Stimulated activated CD4-positive, alpha-beta T cell treated with anti-CD3 and anti-CD28 coated beads, TNF-alpha, amount 100 ng/mL, for 1 hour (primary cell): ENCODE data around the gene LSM7.
"Not testable (repeated sequence)": the region's sequence is repeated elsewhere in the genome, so short reads cannot be mapped to it uniquely, and the experiment has no call there.

ENCODE experiments used
- DNase-seq, 3 donors: peaks; one replicate each; pipeline ENCODE4 v3.0.0-alpha.2; 2020; ENCODE audit warnings: low read depth in 3 of 3, low spot score in 1 of 3

LSM7 gene

DNA sequence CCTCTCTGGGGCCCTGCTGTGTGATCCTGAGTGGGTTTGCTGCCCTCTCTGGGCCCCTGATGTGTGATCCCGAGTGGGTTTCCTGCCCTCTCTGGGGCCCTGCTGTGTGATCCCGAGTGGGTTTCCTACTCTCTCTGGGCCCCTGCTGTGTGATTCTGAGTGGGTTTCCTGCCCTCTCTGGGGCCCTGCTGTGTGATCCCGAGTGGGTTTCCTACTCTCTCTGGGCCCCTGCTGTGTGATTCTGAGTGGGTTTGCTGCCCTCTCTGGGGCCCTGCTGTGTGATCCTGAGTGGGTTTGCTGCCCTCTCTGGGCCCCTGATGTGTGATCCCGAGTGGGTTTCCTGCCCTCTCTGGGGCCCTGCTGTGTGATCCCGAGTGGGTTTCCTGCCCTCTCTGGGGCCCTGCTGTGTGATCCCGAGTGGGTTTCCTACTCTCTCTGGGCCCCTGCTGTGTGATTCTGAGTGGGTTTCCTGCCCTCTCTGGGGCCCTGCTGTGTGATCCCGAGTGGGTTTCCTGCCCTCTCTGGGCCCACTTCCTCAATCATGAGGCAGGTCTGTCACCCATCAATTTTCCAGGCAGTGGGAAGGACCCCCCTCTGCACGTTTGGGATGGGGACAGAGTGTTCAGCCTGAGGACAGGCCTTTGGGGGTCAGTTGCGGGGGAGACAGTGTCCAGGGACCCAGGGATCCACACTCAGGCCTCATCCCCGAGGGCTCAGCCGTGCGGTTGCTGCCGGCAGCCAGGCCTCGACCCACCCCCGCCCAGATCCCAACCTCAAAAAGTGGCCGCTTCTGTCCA, 46.9 kb downstream of the LSM7 start:
- DNase-seq = not testable (repeated sequence)

DNA sequence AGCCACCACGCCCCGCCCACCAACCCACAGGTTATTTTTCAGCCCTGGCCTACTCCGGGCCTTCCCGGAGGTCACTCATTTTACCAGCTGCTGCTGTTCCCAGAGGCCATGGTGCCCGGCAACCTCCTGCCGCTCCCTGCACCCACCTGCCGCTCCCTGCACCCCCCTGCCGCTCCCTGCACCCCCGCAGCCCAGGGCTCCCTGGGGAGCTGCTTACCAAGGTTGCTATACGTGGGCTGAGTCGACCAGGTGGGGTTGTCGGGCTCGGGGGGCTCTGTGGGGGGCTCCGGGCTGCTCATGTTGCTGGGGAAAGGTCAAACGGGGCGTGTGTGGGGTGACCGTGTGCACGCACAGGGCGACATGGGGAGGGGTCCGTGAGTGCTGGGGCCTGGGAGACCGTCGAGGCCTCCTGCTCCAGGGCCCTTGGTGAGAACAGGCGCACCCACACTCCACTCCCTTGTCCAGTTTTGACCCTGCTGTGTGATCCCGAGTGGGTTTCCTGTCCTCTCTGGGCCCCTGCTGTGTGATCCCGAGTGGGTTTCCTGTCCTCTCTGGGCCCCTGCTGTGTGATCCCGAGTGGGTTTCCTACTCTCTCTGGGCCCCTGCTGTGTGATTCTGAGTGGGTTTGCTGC, 47.6 kb downstream of the LSM7 start:
- DNase-seq = no peak

GRCh38 chr19:2278459-2279158, 49.8 kb downstream of the LSM7 start:
- DNase-seq = no peak

DNA sequence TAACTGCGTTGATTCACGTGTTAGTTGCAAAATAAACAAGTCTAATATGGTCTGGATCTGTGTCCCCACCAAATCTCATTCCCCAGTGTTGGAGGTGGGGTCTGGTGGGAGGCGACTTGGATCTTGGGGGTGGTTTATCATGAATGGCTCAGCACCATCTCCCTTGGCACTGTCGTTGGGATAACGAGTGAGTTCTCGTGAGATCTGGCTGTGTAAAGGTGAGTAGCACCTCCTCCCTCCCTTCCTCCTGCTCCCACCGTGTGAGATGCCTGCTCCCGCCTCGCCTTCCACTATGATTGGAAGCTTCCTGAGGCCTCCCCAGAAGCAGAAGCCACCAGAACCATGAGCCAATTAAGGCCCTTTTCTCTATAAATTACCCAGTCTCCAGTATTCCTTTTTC, 51.2 kb downstream of the LSM7 start:
- DNase-seq = no peak

- DNase-seq = no peak
Observed at GRCh38 chr19:2276429-2276986, 51.9 kb downstream of the LSM7 start.

DNA sequence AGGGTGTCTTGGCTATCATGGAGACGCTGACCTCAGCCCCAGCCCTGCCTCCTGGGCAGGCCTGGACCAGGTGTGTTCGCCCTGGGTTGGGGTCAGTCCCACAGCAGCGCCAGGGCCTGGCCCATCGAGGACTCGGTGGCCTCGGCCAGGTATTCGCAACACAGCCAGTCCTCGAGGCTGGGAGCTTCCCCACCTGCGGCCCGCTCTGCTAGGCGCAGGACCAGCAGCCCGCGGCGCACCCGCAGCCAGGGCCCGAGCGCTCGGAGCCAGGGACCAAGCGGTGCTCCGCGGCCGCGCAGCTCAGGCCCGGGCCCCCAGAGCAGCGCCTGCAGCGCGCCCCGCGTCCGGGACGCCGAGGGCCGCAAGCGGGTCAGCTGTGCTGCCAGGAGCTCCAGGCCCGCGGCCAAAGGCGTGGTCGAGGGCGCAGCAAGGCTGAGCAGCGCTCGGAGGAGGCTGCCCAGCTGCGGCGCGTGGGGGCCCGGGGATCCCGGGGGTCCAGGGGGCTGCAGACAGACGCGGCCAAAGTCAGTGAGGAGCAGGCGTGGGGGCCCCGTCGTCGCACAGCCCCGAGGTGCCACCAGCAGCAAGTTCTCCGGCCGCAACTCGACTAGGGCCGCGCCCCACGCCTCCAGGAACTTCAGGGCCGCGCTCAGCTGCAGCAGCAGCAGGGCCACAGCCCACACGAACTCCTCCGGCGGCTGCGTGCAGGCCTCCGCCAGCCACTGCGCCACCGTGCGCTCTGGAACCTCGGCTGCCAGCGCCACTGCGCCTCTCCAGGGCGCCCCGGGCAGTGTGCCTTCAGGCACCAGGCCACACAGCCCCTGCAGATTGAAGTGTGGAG, 52.6 kb downstream of the LSM7 start:
- no peak for DNase-seq

GRCh38 chr19:2274931-2275535, 53.4 kb downstream of the LSM7 start:
- no peak for DNase-seq

- DNase-seq = no peak
Observed at GRCh38 chr19:2274185-2274711, 54.1 kb downstream of the LSM7 start.

DNA sequence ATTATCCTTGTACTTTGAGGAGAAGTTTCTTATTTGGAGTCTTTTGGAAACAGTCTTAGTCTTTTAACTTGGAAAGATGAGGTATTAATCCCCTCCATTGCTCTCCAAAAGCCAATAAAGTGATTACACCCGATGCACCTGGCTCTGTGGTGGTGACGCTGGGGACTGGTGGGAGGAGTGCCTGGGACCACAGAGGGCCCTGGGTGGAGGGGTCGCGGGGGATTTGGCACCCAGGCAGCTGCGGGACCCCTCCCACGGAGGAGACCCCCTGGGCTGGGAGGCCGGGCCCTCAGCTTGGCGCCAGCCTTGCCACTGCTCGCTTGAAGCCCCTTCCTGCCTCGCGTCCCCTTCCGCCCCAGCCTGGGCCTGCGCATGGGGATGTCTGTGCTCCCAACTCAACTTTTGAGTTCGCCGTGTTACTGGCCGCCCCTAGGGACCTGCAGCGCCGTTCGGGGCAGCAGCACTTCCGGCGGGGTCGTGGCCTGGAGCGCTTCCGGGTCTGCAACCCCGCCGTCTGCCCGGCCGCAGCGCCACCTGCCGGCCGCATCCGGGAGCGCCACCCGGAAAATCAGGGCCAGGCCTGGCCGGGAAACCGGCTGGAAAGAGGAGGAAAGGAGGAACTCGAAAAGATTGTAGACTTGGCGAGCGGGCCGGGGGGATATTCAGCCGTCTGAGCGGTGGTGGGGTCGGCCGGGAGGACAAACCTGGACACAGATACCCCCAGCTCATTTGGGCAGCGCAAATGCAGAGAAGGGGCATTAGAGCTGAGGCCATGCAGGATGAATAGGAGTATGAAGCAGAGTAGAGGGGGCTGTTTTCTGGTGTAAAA, 54.8 kb downstream of the LSM7 start:
- peak; percentile 41 to 68 (median 52) for DNase-seq
